ENCODE data around the gene LAMC3.

- TF ChIP-seq POLR2A (IDR thresholded peaks at IDR 0.05; ENCODE audit: low read depth, low read length): no peak
- TF ChIP-seq TAF1 (IDR thresholded peaks at IDR 0.05; ENCODE audit: low read depth, low read length): no peak
Measured at GRCh38 chr9:130980526-130980925, 28.4 kb upstream of the LAMC3 start.
